NCI-H2107 treated with DMSO at 0.1 percent for 48 hours (cell line): Measurements from ENCODE around the gene SH2D3C.

Experiments
- DNase-seq: peaks from one replicate; lab custom pipeline; 2025; ENCODE audit not compliant: unreplicated experiment; lab: John Stamatoyannopoulos, UW

Gene SH2D3C

GRCh38 chr9:127778280-127779135 lies at the start of gene SH2D3C:
SH2D3C (minus strand) TSS chr9:127778666; CDS start chr9:127778627, 39 bp downstream.
- no peak for DNase-seq

- no peak for DNase-seq
These were observed 47.9 kb upstream of the SH2D3C start for GRCh38 chr9:127826253-127826913.

- DNase-seq: no peak
These were observed 47.0 kb upstream of the SH2D3C start for GRCh38 chr9:127825319-127826051.

- no peak for DNase-seq
These were observed 43.6 kb upstream of the SH2D3C start for GRCh38 chr9:127822108-127822507.

- DNase-seq: no peak
These were observed 40.1 kb upstream of the SH2D3C start for GRCh38 chr9:127818574-127818973.

- DNase-seq: no peak
These were observed 39.5 kb upstream of the SH2D3C start for GRCh38 chr9:127817881-127818434.

GRCh38 chr9:127816728-127817127 lies 38.3 kb upstream of the SH2D3C start:
- no peak for DNase-seq

- no peak for DNase-seq
These were observed 37.9 kb upstream of the SH2D3C start for GRCh38 chr9:127816362-127816725.

- DNase-seq: no peak
These were observed 37.3 kb upstream of the SH2D3C start for GRCh38 chr9:127815512-127816361.

GRCh38 chr9:127814619-127815511 lies 36.4 kb upstream of the SH2D3C start:
- no peak for DNase-seq

GRCh38 chr9:127813686-127814226 lies 35.3 kb upstream of the SH2D3C start:
- DNase-seq: no peak

GRCh38 chr9:127812936-127813675 lies 34.6 kb upstream of the SH2D3C start:
- DNase-seq: no peak

- DNase-seq: no peak
These were observed 33.5 kb upstream of the SH2D3C start for GRCh38 chr9:127812011-127812410.

- DNase-seq: no peak
These were observed 32.1 kb upstream of the SH2D3C start for GRCh38 chr9:127810378-127811187.

GRCh38 chr9:127809540-127810377 lies 31.3 kb upstream of the SH2D3C start:
- DNase-seq: no peak

GRCh38 chr9:127809002-127809539 lies 30.6 kb upstream of the SH2D3C start:
- DNase-seq: no peak
